ENCODE data around the gene DBN1. TPM values are rescaled to one million over a fixed set of nuclear protein-coding genes. Genes with fewer than 3 reads are reported as not detected.

The DBN1 gene
- total RNA-seq, 2 experiments from 2014 or later, result 12.1 to 15.9 TPM

- CTCF ChIA-PET, result interaction anchor here (0.7 to 4.2 kb wide), 8 partner anchors 25 to 184 kb away, joined by 3 to 23 read pairs (median 4); no protein-coding TSS in a partner anchor
- intact Hi-C loops (cut with micrococcal nuclease), result loop anchor here (1.0 to 5.0 kb wide), 7 partner anchors 18 to 385 kb away; partner anchors contain the start of gene GRK6
- POLR2A ChIA-PET, result interaction anchor here (1.1 to 1.4 kb wide), 3 partner anchors 40 to 106 kb away, joined by 3 to 5 read pairs (median 5); no protein-coding TSS in a partner anchor
- no peak overlapping the region for H3K27ac Mint-ChIP-seq
- peak overlapping the region; percentile 82 for H3K4me3 Mint-ChIP-seq
- no peaks in the 10 kb centered on the region for H3K9me3 Mint-ChIP-seq
- no peaks in the 10 kb centered on the region for H3K36me3 Mint-ChIP-seq
- DNase-seq, result peak; percentile 38
- peaks cover 8% of the 10 kb centered on the region for H3K27me3 Mint-ChIP-seq
- H3K4me1 Mint-ChIP-seq (ENCODE audit: low read depth), result peaks cover 27% of the 10 kb centered on the region
These were observed 23.4 kb upstream of the DBN1 start for GRCh38 chr5:177496727-177497291.

GRCh38 chr5:177496070-177496726, 22.8 kb upstream of the DBN1 start:
- no peak for DNase-seq
- Mint-ChIP-seq H3K4me1 (ENCODE audit: low read depth) (peaks cover 27% of the 10 kb centered on the region), H3K9me3 (no peaks in the 10 kb centered on the region), H3K36me3 (peaks cover 2% of the 10 kb centered on the region), H3K27ac (no peak overlapping the region), H3K4me3 (peak overlapping the region; percentile 60), H3K27me3 (peaks cover 8% of the 10 kb centered on the region)
- intact Hi-C loops (cut with micrococcal nuclease), result loop anchor here (2.0 to 5.0 kb wide), 3 partner anchors 17 to 384 kb away; no protein-coding TSS in a partner anchor
- ChIA-PET POLR2A (interaction anchor here (1.0 kb wide), 1 partner anchor 20 kb away, joined by 3 read pairs; no protein-coding TSS in a partner anchor), CTCF (interaction anchor here (1.6 to 4.2 kb wide), 6 partner anchors 39 to 106 kb away, joined by 4 to 23 read pairs (median 18); partner anchors contain the start of gene GRK6)

GRCh38 chr5:177495243-177496060, 22.0 kb upstream of the DBN1 start:
- Mint-ChIP-seq H3K36me3 (peaks cover 5% of the 10 kb centered on the region), H3K4me3 (peak overlapping the region; percentile 60), H3K27me3 (peaks cover 8% of the 10 kb centered on the region), H3K4me1 (ENCODE audit: low read depth) (peaks cover 24% of the 10 kb centered on the region), H3K9me3 (no peaks in the 10 kb centered on the region), H3K27ac (no peak overlapping the region)
- POLR2A ChIA-PET, result interaction anchor here (0.6 to 1.3 kb wide), 3 partner anchors 19 to 66 kb away, joined by 3 read pairs; no protein-coding TSS in a partner anchor
- CTCF ChIA-PET, result interaction anchor here (1.6 to 4.2 kb wide), 5 partner anchors 38 to 106 kb away, joined by 4 to 26 read pairs (median 18); partner anchors contain the start of gene GRK6
- DNase-seq, result no peak
- intact Hi-C loops (cut with micrococcal nuclease), result loop anchor here (2.0 to 5.0 kb wide), 3 partner anchors 17 to 383 kb away; no protein-coding TSS in a partner anchor

GRCh38 chr5:177494346-177495195, 21.1 kb upstream of the DBN1 start:
- Mint-ChIP-seq H3K36me3 (peaks cover 9% of the 10 kb centered on the region), H3K4me1 (ENCODE audit: low read depth) (peaks cover 24% of the 10 kb centered on the region), H3K9me3 (no peaks in the 10 kb centered on the region), H3K27ac (peak overlapping the region; percentile 79), H3K27me3 (peaks cover 8% of the 10 kb centered on the region), H3K4me3 (no peak overlapping the region)
- intact Hi-C loops (cut with micrococcal nuclease), result loop anchor here (5.0 kb wide), 1 partner anchor 382 kb away; no protein-coding TSS in a partner anchor
- ChIA-PET CTCF (interaction anchor here (0.6 to 4.2 kb wide), 9 partner anchors 22 to 185 kb away, joined by 3 to 26 read pairs (median 8); partner anchors contain the start of genes DDX41 and GRK6), POLR2A (interaction anchor here (0.6 to 1.3 kb wide), 3 partner anchors 21 to 65 kb away, joined by 3 read pairs; no protein-coding TSS in a partner anchor)
- DNase-seq, result peak; percentile 61

- Mint-ChIP-seq H3K4me3 (no peak overlapping the region), H3K4me1 (ENCODE audit: low read depth) (peaks cover 24% of the 10 kb centered on the region), H3K27me3 (peaks cover 7% of the 10 kb centered on the region), H3K27ac (peak overlapping the region; percentile 79), H3K36me3 (peaks cover 9% of the 10 kb centered on the region), H3K9me3 (no peaks in the 10 kb centered on the region)
- intact Hi-C loops (cut with micrococcal nuclease), result no loop called here
- ChIA-PET CTCF (interaction anchor here (0.6 to 3.8 kb wide), 7 partner anchors 23 to 184 kb away, joined by 3 to 26 read pairs (median 8); partner anchors contain the start of gene DDX41), POLR2A (interaction anchor here (1.1 kb wide), 1 partner anchor 39 kb away, joined by 3 read pairs; no protein-coding TSS in a partner anchor)
- no peak for DNase-seq
These were observed 20.4 kb upstream of the DBN1 start for GRCh38 chr5:177493795-177494345.

- Mint-ChIP-seq H3K27ac (no peak overlapping the region), H3K4me3 (no peak overlapping the region), H3K4me1 (ENCODE audit: low read depth) (peaks cover 17% of the 10 kb centered on the region), H3K9me3 (no peaks in the 10 kb centered on the region), H3K27me3 (no peaks in the 10 kb centered on the region), H3K36me3 (peaks cover 12% of the 10 kb centered on the region)
- DNase-seq, result no peak
- intact Hi-C loops (cut with micrococcal nuclease), result no loop called here
- POLR2A ChIA-PET, result no interaction called here
- CTCF ChIA-PET, result interaction anchor here (0.6 to 3.8 kb wide), 9 partner anchors 10 to 1284 kb away, joined by 3 to 26 read pairs (median 3); partner anchors contain the start of gene DDX41
These were observed 19.4 kb upstream of the DBN1 start for GRCh38 chr5:177492841-177493240.

- H3K4me3 Mint-ChIP-seq, result no peak overlapping the region
- ChIA-PET POLR2A (no interaction called here), CTCF (interaction anchor here (0.6 to 3.8 kb wide), 8 partner anchors 9 to 1284 kb away, joined by 3 to 26 read pairs (median 3); partner anchors contain the start of gene DDX41)
- no peaks in the 10 kb centered on the region for H3K27me3 Mint-ChIP-seq
- peaks cover 14% of the 10 kb centered on the region for H3K36me3 Mint-ChIP-seq
- H3K4me1 Mint-ChIP-seq (ENCODE audit: low read depth), result peaks cover 15% of the 10 kb centered on the region
- intact Hi-C loops (cut with micrococcal nuclease), result no loop called here
- no peak for DNase-seq
- H3K27ac Mint-ChIP-seq, result no peak overlapping the region
- H3K9me3 Mint-ChIP-seq, result no peaks in the 10 kb centered on the region
These were observed 18.7 kb upstream of the DBN1 start for GRCh38 chr5:177491983-177492746.

GRCh38 chr5:177491429-177491945, 18.1 kb upstream of the DBN1 start:
- CTCF ChIA-PET, result interaction anchor here (1.0 kb wide), 1 partner anchor 9 kb away, joined by 5 read pairs; no protein-coding TSS in a partner anchor
- Mint-ChIP-seq H3K27ac (no peak overlapping the region), H3K9me3 (no peaks in the 10 kb centered on the region), H3K4me3 (no peak overlapping the region), H3K4me1 (ENCODE audit: low read depth) (peaks cover 15% of the 10 kb centered on the region), H3K36me3 (peaks cover 15% of the 10 kb centered on the region), H3K27me3 (no peaks in the 10 kb centered on the region)
- peak; percentile 46 for DNase-seq
- intact Hi-C loops (cut with micrococcal nuclease), result no loop called here
- POLR2A ChIA-PET, result no interaction called here

GRCh38 chr5:177490992-177491391, 17.6 kb upstream of the DBN1 start:
- H3K27ac Mint-ChIP-seq, result no peak overlapping the region
- no peaks in the 10 kb centered on the region for H3K27me3 Mint-ChIP-seq
- H3K4me1 Mint-ChIP-seq (ENCODE audit: low read depth), result peaks cover 15% of the 10 kb centered on the region
- POLR2A ChIA-PET, result no interaction called here
- no peaks in the 10 kb centered on the region for H3K9me3 Mint-ChIP-seq
- H3K4me3 Mint-ChIP-seq, result no peak overlapping the region
- intact Hi-C loops (cut with micrococcal nuclease), result no loop called here
- H3K36me3 Mint-ChIP-seq, result peaks cover 15% of the 10 kb centered on the region
- DNase-seq, result no peak
- CTCF ChIA-PET, result no interaction called here

Data from activated CD4-positive, alpha-beta memory T cell treated with anti-CD3 and anti-CD28 coated beads for 36 hours (primary cell).